T follicular helper cell (primary cell): ENCODE results near the gene PLAAT5.

ENCODE experiments used
- DNase-seq: peaks from one replicate; pipeline ENCODE4 v3.0.0-alpha.2; 2020; ENCODE audit warnings: low read depth

The PLAAT5 gene

GRCh38 chr11:63512816-63513215, 21.8 kb upstream of the PLAAT5 start:
- DNase-seq = no peak

- no peak for DNase-seq
Measured at GRCh38 chr11:63511048-63511748, 20.2 kb upstream of the PLAAT5 start.

- no peak for DNase-seq
Measured at GRCh38 chr11:63510360-63511047, 19.5 kb upstream of the PLAAT5 start.

- no peak for DNase-seq
Measured at GRCh38 chr11:63508745-63509144, 17.8 kb upstream of the PLAAT5 start.

GRCh38 chr11:63508009-63508408, 17.0 kb upstream of the PLAAT5 start:
- DNase-seq = no peak

GRCh38 chr11:63507511-63507910, 16.5 kb upstream of the PLAAT5 start:
- DNase-seq = no peak

GRCh38 chr11:63506876-63507275, 15.9 kb upstream of the PLAAT5 start:
- DNase-seq = no peak

GRCh38 chr11:63505857-63506528, 15.0 kb upstream of the PLAAT5 start, which contains the start of gene LGALS12:
TSS of gene LGALS12 (plus strand) at chr11:63506084. CDS start at chr11:63506459, 375 bp downstream.
- no peak for DNase-seq

- DNase-seq = no peak
Measured at GRCh38 chr11:63504933-63505586, 14.1 kb upstream of the PLAAT5 start.

- no peak for DNase-seq
Measured at GRCh38 chr11:63504054-63504453, 13.1 kb upstream of the PLAAT5 start.

GRCh38 chr11:63503492-63503891, 12.5 kb upstream of the PLAAT5 start:
- DNase-seq = no peak

- no peak for DNase-seq
Measured at GRCh38 chr11:63502252-63502820, 11.4 kb upstream of the PLAAT5 start.

- no peak for DNase-seq
Measured at GRCh38 chr11:63501236-63501635, 10.3 kb upstream of the PLAAT5 start.

GRCh38 chr11:63499874-63500273, 8.9 kb upstream of the PLAAT5 start:
- DNase-seq = no peak

- DNase-seq = no peak
Measured at GRCh38 chr11:63494975-63495374, 4.0 kb upstream of the PLAAT5 start.

GRCh38 chr11:63493127-63493526, 2.2 kb upstream of the PLAAT5 start:
- DNase-seq = no peak

- DNase-seq = no peak
Measured at GRCh38 chr11:63492441-63492840, 1.5 kb upstream of the PLAAT5 start.

GRCh38 chr11:63491636-63492372, 837 bp upstream of the PLAAT5 start:
- DNase-seq = no peak

- no peak for DNase-seq
Measured at GRCh38 chr11:63491240-63491587, 247 bp upstream of the PLAAT5 start.

- DNase-seq = no peak
Measured at GRCh38 chr11:63489879-63490278, 1.1 kb downstream of the PLAAT5 start.

- DNase-seq = no peak
Measured at GRCh38 chr11:63488789-63489188, 2.2 kb downstream of the PLAAT5 start.

- DNase-seq = no peak
Measured at GRCh38 chr11:63485777-63486176, 5.2 kb downstream of the PLAAT5 start.
